ENCODE data around the gene TOMM34. TPM values are rescaled to one million over a fixed set of nuclear protein-coding genes. Genes with fewer than 3 reads are reported as not detected.

The TOMM34 gene
- total RNA-seq, 2 experiments from 2014 or later, result 21.4 to 23.3 TPM

- no peaks in the 10 kb centered on the region for H3K27me3 Mint-ChIP-seq
- no peaks in the 10 kb centered on the region for H3K9me3 Mint-ChIP-seq
- no peak for DNase-seq
- peaks cover 83% of the 10 kb centered on the region for H3K36me3 Mint-ChIP-seq (ENCODE audit: low read depth)
- H3K27ac Mint-ChIP-seq, result no peak overlapping the region
- CTCF ChIA-PET, result no interaction called here
- peaks cover 76% of the 10 kb centered on the region for H3K4me1 Mint-ChIP-seq
- POLR2A ChIA-PET, result no interaction called here
- H3K4me3 Mint-ChIP-seq, result peak overlapping the region; percentile 23
These were observed 12.9 kb upstream of the TOMM34 start for GRCh38 chr20:44973053-44973452.

DNA sequence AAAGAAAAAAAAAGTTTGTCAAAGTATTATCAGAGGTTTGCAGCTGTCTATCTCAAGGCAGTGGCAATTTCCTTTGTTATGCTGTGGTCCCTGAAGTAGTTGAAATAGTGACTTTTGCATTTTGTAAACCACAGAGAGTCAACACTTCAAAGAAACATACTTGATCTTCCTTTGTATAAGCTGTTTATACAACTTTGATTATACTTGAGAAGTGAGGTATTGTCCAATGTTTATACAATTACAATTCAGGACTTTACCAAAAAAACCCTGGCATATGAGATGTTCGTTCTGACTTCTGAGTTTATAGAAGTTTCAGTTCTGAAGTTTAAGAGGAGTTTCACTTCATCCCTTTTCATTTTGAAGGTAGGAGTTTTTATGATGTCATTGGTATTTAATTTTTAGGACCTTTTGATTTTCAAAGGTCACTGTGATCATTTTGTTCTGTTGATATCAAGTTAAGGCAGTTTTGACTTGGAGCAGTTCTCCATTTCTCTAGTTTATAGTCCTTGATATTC lies 10.1 kb upstream of the TOMM34 start:
- H3K4me3 Mint-ChIP-seq, result peak overlapping the region; percentile 94
- CTCF ChIA-PET, result interaction anchor here (0.6 to 1.7 kb wide), 4 partner anchors 10 to 88 kb away, joined by 3 to 6 read pairs (median 4); partner anchors contain the start of gene TOMM34
- H3K27me3 Mint-ChIP-seq, result no peaks in the 10 kb centered on the region
- DNase-seq, result no peak
- POLR2A ChIA-PET, result no interaction called here
- H3K27ac Mint-ChIP-seq, result peak overlapping the region; percentile 95
- H3K36me3 Mint-ChIP-seq (ENCODE audit: low read depth), result peaks cover 71% of the 10 kb centered on the region
- H3K9me3 Mint-ChIP-seq, result no peaks in the 10 kb centered on the region
- H3K4me1 Mint-ChIP-seq, result peaks cover 56% of the 10 kb centered on the region

GRCh38 chr20:44969300-44969894 lies 9.2 kb upstream of the TOMM34 start:
- Mint-ChIP-seq H3K36me3 (ENCODE audit: low read depth) (peaks cover 64% of the 10 kb centered on the region), H3K4me1 (peaks cover 53% of the 10 kb centered on the region), H3K27ac (peak overlapping the region; percentile 96), H3K27me3 (no peaks in the 10 kb centered on the region), H3K9me3 (no peaks in the 10 kb centered on the region), H3K4me3 (peak overlapping the region; percentile 94)
- ChIA-PET POLR2A (no interaction called here), CTCF (no interaction called here)
- no peak for DNase-seq

GRCh38 chr20:44967207-44967807 lies 7.1 kb upstream of the TOMM34 start:
- POLR2A ChIA-PET, result interaction anchor here (1.4 kb wide), 1 partner anchor 26 kb away, joined by 5 read pairs; no protein-coding TSS in a partner anchor
- Mint-ChIP-seq H3K4me1 (peaks cover 62% of the 10 kb centered on the region), H3K27ac (peak overlapping the region; percentile 96), H3K36me3 (ENCODE audit: low read depth) (peaks cover 48% of the 10 kb centered on the region), H3K4me3 (peak overlapping the region; percentile 94), H3K9me3 (peaks cover 2% of the 10 kb centered on the region), H3K27me3 (no peaks in the 10 kb centered on the region)
- DNase-seq, result peak; percentile 60
- CTCF ChIA-PET, result interaction anchor here (0.5 to 1.7 kb wide), 7 partner anchors 8 to 351 kb away, joined by 3 to 13 read pairs (median 3); no protein-coding TSS in a partner anchor

DNA sequence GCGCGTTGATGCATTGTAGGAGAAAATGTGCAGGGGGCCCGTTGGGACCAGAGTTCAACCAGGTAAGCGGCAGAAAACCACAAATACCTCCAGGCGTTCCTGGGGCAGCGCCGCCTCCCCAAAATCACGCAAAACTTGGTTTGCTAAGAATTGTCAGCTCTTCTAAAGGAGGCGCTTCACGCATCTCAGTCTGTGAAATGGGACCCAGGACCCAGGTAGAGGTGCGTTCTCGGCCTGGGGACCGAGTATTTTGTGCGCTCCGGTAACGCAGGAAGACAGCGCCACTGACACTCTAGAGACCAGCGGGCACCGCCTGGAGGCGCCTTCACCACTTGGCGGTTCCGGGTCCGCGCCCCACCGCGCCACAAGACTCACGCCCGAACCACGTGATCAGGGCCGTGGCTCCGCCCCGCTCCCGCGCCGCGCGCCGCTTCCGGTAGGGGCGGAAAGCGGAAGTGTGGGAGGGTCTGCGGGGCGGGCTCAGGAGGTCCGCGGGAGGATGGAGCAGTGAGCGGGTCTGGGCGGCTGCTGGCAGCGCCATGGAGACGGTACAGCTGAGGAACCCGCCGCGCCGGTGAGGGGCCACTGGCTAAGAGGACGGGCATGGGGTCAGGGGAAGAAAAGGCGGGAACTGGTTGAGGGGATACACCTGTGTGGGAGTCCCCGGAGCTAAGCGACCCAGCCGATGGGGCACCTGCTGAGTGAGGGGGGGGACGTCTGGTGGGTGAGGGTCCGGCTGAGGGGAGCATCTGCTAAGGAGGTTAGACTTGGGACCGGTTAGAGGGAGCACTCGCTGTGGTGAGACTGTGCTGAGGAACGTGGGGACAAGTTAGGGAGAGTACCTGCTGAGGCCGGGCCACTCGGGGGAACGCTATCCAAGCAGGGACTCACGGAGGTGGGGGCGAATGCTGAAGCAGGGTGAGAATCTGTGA lies 6.1 kb upstream of the TOMM34 start, which contains the start of gene STK4:
STK4 (plus strand) TSS at position 483 of the 932 bp plus-strand sequence; CDS start at position 540, 57 bp downstream.
- Mint-ChIP-seq H3K4me1 (peaks cover 62% of the 10 kb centered on the region), H3K27me3 (no peaks in the 10 kb centered on the region), H3K27ac (peak within 1 kb of the TSS; percentile 96), H3K9me3 (peaks cover 2% of the 10 kb centered on the region), H3K36me3 (ENCODE audit: low read depth) (peaks cover 43% of the 10 kb centered on the region), H3K4me3 (peak within 1 kb of the TSS; percentile 94)
- POLR2A ChIA-PET, result no interaction called here
- CTCF ChIA-PET, result interaction anchor here (1.0 to 1.7 kb wide), 3 partner anchors 8 to 20 kb away, joined by 3 to 13 read pairs (median 6); no protein-coding TSS in a partner anchor
- DNase-seq, result peak; percentile 95

DNA sequence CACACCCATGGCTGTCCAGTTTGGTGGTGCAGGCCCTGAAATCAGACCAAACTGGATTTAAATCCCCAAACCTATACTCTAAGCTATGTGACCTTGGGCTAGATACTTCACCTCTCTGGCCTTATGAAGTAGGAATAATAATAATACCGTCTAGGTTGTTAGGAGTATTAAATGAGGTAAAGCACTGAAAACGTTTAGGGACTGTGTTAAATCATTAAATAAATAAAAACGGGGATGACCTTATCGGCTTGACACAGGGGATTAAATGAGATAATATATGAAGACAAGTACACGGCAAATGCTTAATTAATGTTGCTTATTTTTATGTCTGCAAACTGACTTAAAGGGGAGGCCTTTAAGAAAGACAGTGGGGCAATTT lies 5.4 kb upstream of the TOMM34 start:
- Mint-ChIP-seq H3K27me3 (no peaks in the 10 kb centered on the region), H3K27ac (peak overlapping the region; percentile 96), H3K36me3 (ENCODE audit: low read depth) (peaks cover 36% of the 10 kb centered on the region), H3K9me3 (peaks cover 2% of the 10 kb centered on the region), H3K4me1 (peaks cover 62% of the 10 kb centered on the region), H3K4me3 (peak overlapping the region; percentile 94)
- ChIA-PET CTCF (no interaction called here), POLR2A (no interaction called here)
- DNase-seq, result no peak

- CTCF ChIA-PET, result interaction anchor here (0.8 to 2.1 kb wide), 3 partner anchors 15 to 37 kb away, joined by 3 to 8 read pairs (median 3); no protein-coding TSS in a partner anchor
- Mint-ChIP-seq H3K9me3 (peaks cover 2% of the 10 kb centered on the region), H3K36me3 (ENCODE audit: low read depth) (peaks cover 26% of the 10 kb centered on the region), H3K4me1 (peaks cover 63% of the 10 kb centered on the region), H3K27me3 (no peaks in the 10 kb centered on the region), H3K27ac (peak overlapping the region; percentile 81), H3K4me3 (no peak overlapping the region)
- POLR2A ChIA-PET, result no interaction called here
- no peak for DNase-seq
These were observed 3.4 kb upstream of the TOMM34 start for GRCh38 chr20:44963325-44964215.

DNA sequence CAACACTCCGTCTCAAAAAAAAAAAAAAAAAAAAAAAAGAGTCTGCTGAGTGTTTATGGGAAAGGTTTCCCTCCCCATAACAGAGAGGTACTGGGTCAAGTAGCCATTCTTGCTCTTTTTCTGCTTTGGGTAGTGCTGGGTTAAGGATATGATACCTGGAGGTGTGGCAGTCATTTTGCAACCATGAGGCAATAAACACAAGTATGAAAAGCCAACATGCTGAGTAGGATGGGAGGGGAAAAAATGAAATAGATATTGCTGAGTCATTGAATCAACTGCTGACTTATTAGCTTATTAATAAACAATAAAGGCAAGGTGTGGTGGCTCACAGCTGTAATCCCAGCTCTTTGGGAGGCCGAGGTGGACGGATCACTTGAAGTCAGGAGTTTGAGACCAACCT lies 2.3 kb upstream of the TOMM34 start:
- peaks cover 71% of the 10 kb centered on the region for H3K4me1 Mint-ChIP-seq
- H3K9me3 Mint-ChIP-seq, result peaks cover 2% of the 10 kb centered on the region
- no peaks in the 10 kb centered on the region for H3K27me3 Mint-ChIP-seq
- H3K27ac Mint-ChIP-seq, result no peak overlapping the region
- no peak overlapping the region for H3K4me3 Mint-ChIP-seq
- POLR2A ChIA-PET, result interaction anchor here (0.8 kb wide), 1 partner anchor 136 kb away, joined by 3 read pairs; no protein-coding TSS in a partner anchor
- H3K36me3 Mint-ChIP-seq (ENCODE audit: low read depth), result peaks cover 22% of the 10 kb centered on the region
- no peak for DNase-seq
- CTCF ChIA-PET, result interaction anchor here (1.3 to 2.1 kb wide), 2 partner anchors 16 to 35 kb away, joined by 3 to 8 read pairs; no protein-coding TSS in a partner anchor

GRCh38 chr20:44961870-44962267 lies 1.7 kb upstream of the TOMM34 start:
- Mint-ChIP-seq H3K4me1 (peaks cover 74% of the 10 kb centered on the region), H3K27me3 (no peaks in the 10 kb centered on the region), H3K9me3 (peaks cover 2% of the 10 kb centered on the region), H3K4me3 (no peak overlapping the region), H3K27ac (no peak overlapping the region), H3K36me3 (ENCODE audit: low read depth) (peaks cover 19% of the 10 kb centered on the region)
- CTCF ChIA-PET, result interaction anchor here (2.1 kb wide), 1 partner anchor 16 kb away, joined by 8 read pairs; no protein-coding TSS in a partner anchor
- DNase-seq, result no peak
- POLR2A ChIA-PET, result interaction anchor here (0.6 kb wide), 1 partner anchor 16 kb away, joined by 3 read pairs; no protein-coding TSS in a partner anchor

DNA sequence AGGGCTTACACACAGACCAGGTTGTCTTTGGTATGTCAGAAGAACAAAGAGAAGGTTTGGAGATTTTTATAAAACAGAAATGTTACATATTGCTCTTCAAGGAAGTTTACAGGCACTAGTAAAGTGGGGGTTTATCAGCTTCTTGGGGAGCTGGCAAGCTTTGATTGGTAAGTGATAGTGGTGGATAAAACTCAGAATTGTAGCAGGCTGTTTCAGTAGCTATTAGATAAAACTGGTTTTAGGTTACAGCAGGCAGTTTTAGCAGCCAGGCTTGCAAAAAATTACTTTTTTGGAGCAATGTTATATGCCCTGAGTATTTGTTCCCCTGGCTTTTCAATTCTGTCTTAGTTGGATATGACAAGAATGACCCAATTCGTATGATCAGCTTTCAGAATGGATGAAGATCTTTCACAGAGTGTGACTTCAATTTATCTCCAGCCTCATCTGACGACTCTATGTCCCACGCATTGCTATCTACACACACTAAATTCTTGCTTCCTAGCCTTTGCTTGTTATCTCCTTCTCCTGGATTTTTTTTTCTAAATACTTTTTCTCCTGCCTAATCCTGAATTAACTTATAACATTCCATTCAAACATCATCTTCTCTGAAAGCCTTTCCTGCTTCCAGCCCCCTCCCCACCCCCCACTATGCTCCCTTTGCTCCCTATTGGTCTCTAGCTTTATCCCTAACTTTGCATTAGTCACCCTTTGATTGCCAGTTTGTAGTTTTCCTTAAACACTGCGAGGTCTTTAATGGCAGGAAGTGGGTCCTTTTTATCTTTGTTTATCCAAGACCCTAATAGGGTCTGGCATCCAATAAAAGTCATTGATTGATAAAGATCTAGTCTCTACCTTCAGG lies 1.0 kb upstream of the TOMM34 start:
- Mint-ChIP-seq H3K36me3 (ENCODE audit: low read depth) (peaks cover 14% of the 10 kb centered on the region), H3K27ac (no peak overlapping the region), H3K9me3 (peaks cover 2% of the 10 kb centered on the region), H3K4me3 (peak overlapping the region; percentile 97), H3K27me3 (no peaks in the 10 kb centered on the region), H3K4me1 (peaks cover 79% of the 10 kb centered on the region)
- no peak for DNase-seq
- CTCF ChIA-PET, result interaction anchor here (1.4 kb wide), 1 partner anchor 10 kb away, joined by 5 read pairs; no protein-coding TSS in a partner anchor
- POLR2A ChIA-PET, result interaction anchor here (0.6 kb wide), 1 partner anchor 17 kb away, joined by 3 read pairs; no protein-coding TSS in a partner anchor

DNA sequence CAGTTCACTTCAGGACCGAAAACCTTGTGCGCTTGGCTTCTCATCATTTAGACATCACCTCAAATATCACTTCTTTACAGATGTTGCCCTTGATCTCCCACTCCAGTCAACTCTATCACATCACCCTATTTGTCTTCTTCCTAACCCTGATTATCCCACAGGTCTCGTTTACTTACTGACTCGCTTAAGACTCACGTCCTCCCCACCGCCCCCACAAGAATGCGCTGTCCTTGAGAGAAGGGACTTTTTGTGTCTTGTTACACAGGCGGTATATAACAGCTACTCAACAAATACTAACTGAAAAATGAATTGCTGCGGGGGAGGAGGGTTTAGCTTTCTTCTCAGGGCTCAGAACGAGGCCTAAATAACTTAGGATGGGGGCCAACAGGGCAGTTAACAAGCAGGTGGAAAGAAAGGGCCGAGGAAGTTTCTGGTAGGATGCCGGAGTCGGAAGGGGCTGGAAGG lies 527 bp downstream of the TOMM34 start:
- H3K4me1 Mint-ChIP-seq, result peaks cover 73% of the 10 kb centered on the region
- H3K9me3 Mint-ChIP-seq, result peaks cover 2% of the 10 kb centered on the region
- H3K4me3 Mint-ChIP-seq, result peak overlapping the region; percentile 97
- H3K27me3 Mint-ChIP-seq, result no peaks in the 10 kb centered on the region
- H3K27ac Mint-ChIP-seq, result peak overlapping the region; percentile 92
- ChIA-PET POLR2A (no interaction called here), CTCF (interaction anchor here (0.8 to 2.8 kb wide), 4 partner anchors 11 to 51 kb away, joined by 3 to 20 read pairs (median 3); no protein-coding TSS in a partner anchor)
- peak; percentile 50 for DNase-seq
- peaks cover 26% of the 10 kb centered on the region for H3K36me3 Mint-ChIP-seq (ENCODE audit: low read depth)

All from activated CD4-positive, alpha-beta T cell treated with anti-CD3 and anti-CD28 coated beads, Interleukin-2, amount 10 ng/mL, durations not matched to agents 7 days and 5 days (primary cell).